H4 (cell line): ENCODE data around the gene FARSB. TPM values are rescaled to one million over a fixed set of nuclear protein-coding genes. Genes with fewer than 3 reads are reported as not detected.
A peak's percentile ranks its signal among the peaks of the same experiment; 100 is the strongest.
"Not testable (repeated sequence)": the region's sequence is repeated elsewhere in the genome, so short reads cannot be mapped to it uniquely, and the experiment has no call there.

Experiments
- DNase-seq: peaks from one replicate; pipeline ENCODE4 v3.0.0-alpha.2; 2015; ENCODE audit warnings: low spot score
- total RNA-seq: library from RNA; depleted of rRNA; stranded (reverse); fragments of >200 nt; shearing (Covaris generic); gene quantifications from 2 replicates; pipeline ENCODE4 v1.2.3, GENCODE V29; 2014; rRNA removed

Gene FARSB
- total RNA-seq, result 33.2 and 46.4 TPM in 2 replicates

DNA sequence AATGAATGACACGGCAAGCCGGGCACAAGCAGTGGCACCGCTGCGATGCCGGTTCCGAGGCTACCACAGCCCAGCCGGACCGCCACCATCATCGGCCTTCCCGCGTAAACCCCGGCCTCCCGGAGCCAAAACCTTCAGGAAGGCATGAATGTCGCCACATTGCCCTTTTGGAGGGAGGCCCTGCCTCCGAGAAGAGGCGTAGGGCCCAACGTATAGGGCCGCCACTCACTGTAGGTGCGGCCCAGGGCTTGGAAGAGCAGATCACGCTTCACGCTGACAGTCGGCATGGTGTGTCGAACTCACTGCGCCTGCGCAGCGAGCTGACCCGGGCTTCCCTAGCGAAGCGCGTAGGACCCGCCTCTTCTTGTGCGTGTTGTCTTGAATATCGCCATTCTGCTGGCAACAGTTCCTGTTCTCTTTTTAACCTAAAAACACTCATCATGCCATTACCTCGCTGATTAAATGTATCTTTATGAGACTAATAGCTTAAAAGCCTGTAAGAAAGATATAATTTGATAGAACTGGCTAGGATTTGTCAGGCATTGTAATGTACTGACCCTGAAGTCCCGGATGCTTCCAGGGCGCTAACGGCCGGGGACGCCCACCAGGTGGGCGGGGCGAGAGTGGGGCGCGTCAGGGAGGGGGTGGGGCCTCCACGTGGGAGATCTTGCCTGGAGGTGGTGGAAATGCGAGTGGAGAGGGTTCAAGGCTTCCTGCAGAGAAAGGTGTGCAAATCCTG, at the start of gene FARSB:
Gene FARSB (minus strand): TSS at position 306 of the 739 bp plus-strand sequence. CDS start 19 bp downstream, at position 287.
- DNase-seq, result peak; percentile 91

DNA sequence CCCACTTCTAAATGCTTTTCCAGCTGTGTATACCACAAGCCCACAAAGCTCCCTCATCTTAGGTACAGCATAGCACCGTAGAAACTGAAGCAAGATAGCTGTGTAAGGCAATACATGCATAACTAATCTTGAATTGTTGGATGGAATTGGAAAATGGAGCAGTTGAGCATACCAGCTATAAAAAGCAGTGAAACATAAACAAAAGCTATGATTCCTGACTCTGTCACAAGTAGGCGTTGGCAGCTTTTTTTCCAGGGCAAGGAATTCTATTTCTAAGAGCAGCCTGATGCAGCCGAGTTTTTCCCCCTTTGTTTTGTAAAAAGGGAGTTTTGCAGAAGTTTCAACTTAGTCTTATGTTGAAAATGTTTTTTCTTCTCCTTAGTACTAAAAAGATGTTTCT, 48.0 kb upstream of the FARSB start:
- DNase-seq, result peak; percentile 32

DNA sequence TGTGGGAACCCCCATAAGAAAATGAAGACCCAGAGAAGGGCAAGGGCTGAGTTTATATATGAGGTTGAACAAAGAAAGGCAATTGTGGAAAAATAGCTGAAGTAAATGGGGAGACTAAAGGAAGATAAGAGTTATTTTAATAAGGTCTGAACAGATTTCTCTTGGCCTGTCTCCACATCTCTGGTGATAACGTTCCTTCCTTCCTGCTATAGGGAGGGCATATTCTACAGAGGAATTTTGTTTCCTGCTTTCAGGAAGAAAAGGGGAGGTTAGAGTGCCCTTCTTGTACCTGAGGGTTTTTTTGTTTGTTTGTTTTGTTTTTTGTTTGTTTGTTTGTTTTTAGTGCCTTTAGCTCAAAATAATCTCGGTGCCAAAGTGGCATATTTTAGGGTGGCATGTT, 47.2 kb upstream of the FARSB start:
- no peak for DNase-seq

DNA sequence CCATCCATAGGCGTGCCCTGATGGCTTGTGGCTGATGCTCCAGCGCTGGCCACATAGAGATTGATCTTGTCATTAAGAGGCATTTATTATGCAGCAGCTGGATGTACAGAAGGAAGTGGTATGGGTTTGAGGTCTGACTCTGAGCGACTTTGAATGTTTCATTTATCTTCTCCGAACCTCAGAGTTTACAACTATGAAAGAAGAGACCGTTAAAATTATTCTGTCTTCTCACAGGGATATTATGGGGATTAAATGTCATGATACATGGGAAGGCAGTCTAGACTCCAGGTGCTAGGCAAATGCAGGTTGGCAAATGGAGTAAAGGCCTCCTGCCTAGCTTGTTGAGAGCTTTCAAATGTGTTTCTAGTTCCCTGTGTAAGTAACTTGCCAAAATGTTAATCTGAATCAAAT, 45.8 kb upstream of the FARSB start:
- no peak for DNase-seq

DNA sequence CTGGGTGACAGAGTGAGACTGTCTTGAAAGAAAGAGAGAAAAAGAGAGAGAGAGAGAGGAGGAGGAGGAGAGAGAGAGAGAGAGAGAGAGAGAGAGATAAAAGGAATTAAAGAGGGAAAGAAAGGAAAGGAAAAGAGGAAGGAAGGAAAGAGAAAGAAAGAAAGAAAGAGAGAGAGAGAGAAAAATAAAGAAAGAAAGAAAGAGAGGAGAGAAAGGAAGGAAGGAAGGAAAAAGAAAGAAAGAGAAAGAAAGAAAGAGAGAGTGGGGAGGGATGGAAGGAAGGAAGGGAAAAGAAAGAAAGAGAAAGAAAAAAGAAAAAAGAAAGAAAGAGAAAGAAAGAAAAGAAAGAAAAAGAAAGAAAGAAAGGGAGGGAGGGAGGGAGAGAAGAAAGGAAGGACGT, 45.3 kb upstream of the FARSB start:
- no peak for DNase-seq

DNA sequence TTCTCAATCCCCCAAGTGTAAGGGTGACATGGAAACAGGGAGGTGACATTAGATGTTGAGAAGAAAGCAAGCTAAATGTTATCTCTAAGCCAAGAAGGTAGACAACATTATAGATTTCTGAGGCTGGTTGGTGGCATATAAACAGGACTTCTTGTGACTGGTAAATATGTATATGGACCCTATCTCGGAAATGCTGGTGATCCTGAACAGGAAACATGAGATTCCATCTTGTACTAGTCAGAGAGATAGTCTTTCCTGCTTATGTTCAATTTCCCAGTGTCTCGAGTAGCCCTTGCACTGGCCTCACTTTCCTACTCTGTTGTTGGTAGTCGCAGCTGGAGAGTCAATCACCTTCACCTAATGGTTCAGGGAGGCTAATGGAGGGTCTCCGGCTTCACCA, 42.4 kb upstream of the FARSB start:
- no peak for DNase-seq

DNA sequence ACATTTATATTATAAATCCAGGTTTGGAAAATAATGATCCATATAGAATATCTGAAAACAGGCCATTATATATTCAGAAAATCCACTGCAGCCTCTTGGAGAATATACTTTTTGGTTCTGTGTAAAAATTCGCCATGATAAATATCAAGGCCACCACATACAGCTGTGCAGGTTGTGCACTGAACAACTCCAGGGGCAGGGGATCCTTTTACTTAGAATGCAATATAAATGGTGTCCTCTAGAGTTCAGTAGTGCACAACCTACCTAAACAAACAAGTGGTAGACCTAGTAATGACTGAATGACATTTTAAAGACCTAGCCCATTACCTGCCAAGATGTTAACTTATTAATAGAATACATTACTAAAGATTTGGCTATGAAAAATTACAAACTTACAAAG, 37.9 kb upstream of the FARSB start:
- DNase-seq, result peak; percentile 52

DNA sequence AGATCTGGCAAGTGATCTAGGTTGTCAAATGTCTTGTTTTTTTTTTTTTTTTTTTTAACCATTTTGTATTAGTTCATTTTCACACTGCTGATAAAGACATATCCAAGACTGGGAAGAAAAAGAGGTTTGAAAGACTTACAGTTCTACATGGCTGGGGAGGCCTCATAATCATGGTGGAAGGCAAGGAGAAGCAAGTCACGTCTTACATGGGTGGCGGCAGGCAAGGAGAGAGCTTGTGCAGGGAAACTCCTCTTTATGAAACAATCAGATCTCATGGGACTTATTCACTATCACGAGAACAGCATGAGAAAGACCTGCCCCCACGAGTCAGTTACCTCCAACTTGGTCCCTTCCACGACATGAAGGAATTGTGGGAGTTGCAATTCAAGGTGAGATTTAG, 37.5 kb upstream of the FARSB start:
- DNase-seq, result not testable (repeated sequence)

DNA sequence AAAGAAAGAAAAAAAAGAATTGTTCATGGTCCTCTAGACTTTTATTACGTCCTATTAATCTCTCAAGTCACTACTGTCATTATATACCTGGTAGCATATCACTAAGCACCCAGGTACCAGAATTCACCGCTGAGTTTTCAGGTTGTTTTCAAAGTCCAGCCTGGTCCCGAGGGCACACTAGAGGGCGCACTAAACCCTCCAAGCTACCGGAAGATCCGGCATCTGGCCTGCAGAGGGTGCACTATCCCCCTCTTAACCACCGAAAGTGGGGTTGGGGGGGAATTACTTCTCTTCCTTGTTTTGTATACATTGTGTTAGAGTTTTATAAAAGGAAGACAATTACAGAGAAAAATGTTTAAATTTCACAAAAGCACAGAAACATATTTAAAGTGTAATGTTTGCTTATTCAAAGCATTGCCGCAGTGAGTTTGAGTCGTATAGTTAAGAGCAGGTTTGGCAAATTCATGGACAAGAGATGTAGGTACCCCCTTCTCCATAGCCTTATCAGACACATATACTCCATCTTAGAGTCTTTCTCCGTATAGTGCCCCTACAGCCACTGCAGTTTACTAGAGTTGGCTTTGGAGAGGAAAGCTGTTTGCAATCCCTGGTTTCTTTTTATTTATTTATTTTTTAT, 34.8 kb upstream of the FARSB start:
- DNase-seq, result peak; percentile 68

DNA sequence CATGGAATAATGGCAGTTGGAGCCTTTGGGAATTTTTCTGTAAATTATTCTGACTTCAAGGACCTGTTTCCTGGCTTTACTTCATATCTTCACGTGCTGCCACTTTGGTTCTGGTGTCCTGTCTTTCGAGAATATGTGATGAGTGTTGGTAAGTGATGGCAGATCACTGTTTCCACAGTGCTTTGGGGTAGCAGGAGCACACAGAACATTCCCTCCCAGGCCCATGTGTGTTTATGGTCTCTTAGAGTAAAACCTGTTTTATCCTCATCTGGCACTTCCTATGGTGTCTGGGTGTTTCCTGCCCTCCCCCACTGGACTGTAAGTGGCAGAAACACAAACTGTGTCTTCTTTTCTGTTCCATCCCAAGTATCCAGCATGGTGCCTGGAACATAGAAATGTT, 33.4 kb upstream of the FARSB start:
- DNase-seq, result no peak

DNA sequence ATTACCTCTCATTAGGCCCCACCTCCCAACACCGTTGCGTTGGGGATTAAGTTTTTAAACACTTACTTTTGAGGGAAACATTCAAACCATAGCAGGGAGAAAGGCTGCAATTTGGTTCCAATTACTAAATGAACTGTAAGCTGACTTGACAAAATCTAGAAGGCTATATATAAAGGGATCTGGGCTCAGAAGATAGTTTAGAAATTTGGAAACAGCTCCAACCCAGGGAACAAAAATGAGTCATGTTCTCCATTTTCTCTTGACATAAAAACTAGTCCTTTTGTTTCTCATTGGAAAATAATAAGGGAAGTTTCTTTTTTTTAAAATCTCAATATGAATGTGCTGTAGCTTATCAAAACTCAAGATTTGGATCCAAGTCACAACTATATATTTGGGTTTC, 33.0 kb upstream of the FARSB start:
- no peak for DNase-seq

DNA sequence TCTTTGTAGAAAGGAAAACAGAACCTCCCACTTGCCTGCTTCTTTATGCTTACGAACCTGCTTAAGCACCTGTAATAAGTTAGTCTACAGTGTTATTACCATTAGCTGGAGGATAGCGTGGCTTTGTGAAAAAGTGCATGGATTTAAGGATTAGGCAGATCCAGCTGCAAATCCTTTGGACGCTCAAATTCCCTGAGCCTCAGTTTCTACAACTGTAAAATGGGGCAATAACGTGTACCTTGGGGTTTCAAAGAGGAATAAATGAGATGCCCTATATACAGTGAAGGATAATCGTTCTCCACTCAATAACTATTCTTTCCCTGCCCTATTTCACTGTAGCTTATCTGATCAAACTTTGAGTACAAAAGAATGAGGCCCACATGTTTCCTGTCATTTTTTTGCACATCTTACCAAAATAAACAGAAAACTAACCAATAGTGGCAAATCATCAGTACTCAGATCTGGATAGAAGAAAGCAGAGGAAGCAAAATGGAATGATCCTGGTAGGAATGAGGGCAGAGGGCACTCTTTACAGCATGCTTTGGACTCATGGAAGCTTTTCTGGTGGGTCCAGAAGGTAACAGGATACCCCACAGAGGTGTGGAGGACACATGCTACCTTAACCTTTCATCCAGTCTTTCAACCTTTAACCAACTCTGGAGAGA, 30.3 kb upstream of the FARSB start:
- DNase-seq, result no peak

DNA sequence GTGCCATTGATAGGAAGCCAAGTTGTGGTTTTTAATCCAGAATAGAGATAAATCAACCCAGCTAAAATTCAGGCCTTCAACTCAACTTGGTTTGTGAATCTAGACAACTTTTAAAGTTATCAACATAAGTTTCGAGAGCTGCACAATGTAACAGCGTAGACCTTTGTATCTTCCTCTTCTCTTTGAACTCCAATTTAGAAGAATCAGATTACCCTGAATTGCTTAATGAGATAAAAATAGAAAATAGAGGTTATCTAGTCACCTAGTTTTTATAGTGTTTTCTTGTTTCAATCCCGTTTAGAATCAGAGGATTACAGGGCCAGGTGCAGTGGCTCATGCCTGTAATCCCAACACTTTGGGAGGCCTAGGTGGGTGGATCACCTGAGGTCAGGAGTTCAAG, 27.9 kb upstream of the FARSB start:
- no peak for DNase-seq

DNA sequence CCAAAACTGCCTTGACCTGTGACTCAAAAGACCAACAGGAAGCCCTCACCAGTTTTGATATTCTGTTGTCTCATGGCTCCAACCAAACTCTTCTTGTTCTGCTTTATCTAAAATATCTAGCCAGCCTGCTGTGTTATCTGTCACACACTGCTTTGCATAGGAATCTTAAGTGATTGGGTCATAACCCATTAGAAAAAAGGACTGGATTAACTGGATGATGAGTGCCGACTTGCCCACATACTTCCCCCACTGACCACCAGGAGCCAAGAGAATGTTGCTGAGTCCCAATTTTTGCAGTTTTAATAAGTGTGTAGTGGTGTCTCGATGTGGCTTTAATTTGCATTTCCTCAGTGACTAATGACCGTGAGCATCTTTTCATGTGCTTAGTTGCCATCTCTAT, 22.1 kb upstream of the FARSB start:
- no peak for DNase-seq

DNA sequence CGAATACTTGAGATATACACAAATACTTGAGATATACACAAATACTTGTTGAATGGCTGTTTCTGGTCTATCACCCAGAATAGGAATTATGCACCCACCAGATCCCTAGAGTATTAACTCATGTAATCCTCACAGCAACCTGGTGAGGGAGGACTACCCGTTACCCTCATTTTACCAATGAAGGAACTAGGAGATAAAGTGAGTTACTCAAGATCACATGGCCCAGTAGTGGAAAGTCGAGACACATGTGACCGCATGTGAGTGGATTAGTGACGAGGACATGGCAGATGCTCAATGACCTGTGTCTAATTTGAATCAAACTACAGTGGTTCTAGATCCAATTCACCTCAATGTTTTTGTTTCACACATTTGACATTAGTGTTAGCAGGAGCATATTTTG, 18.0 kb upstream of the FARSB start:
- DNase-seq, result no peak

DNA sequence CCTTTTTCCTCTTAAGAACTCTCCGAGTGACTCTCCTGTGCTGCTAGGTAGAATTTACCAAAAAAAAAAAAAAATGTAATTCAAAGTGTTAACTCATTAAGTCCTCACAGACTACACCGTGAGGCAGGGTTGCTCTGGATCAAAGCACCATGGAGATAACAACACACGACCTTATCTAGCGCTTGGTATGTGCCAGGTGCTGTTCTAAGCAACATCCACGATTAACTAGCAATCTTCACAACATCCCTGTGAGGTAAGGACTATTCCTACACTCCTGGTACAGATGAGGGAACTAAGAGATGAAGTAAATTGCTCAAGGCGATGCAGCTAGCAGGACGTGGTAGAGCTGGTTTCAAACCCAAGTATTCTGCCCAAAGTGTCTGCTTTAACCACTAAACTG, 17.4 kb upstream of the FARSB start:
- no peak for DNase-seq

DNA sequence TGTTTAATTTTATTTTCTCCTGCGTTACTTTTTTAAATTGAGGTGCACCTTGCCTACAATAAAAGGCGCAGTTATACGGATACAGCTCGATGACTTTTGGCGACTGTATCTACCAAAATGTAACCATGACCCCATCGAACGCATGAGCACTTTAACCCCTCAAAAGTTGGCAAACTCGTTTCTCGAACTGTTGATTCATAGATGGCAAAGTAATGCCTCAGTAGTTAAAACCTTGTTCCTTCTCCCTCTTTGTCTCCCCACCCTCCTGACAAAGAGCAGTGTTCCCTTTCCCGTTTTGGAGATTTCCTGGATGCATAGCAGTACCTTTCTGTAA, 16.1 kb upstream of the FARSB start:
- DNase-seq, result no peak

DNA sequence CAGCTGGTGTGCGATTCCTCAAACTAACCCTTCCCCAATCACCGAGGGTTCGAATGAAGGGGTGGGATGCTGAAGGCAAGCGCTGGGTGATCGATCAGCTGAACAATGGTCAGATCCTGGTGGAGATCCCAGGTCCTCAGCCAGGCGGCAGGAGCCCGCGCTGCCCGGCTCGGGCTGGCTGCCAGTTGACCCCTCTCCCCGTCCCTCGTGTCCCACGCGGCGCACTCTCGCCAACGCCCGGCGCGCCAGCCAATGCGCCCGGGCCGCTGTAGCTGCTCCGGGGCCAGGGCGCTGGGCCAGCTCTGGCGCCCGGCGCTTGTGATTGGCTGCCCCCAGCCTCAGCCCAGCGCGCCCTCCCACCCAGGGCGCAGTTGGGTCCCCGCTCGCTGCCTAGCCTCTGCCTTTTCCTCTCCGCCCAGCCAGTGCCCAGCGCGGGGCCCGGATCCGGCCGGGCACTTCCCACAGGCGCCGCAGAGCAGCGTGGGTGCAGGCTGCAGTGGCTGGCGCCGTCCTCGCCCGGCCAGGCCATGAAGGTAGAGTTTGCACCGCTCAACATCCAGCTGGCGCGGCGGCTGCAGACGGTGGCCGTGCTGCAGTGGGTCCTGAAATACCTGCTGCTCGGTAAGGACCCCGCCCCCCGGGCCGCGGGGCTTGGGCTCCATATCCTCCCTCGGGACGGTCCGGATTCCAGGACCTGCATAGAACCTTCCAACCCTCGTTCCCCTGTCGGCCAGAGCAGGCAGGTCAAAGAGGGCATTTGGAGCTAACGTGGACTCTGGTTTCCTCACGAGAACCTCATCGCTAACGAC, 15.6 kb upstream of the FARSB start, which contains the start of gene MOGAT1:
Gene MOGAT1 (plus strand): TSS at position 400 of the 809 bp plus-strand sequence. CDS start 128 bp downstream, at position 528.
- DNase-seq, result no peak

DNA sequence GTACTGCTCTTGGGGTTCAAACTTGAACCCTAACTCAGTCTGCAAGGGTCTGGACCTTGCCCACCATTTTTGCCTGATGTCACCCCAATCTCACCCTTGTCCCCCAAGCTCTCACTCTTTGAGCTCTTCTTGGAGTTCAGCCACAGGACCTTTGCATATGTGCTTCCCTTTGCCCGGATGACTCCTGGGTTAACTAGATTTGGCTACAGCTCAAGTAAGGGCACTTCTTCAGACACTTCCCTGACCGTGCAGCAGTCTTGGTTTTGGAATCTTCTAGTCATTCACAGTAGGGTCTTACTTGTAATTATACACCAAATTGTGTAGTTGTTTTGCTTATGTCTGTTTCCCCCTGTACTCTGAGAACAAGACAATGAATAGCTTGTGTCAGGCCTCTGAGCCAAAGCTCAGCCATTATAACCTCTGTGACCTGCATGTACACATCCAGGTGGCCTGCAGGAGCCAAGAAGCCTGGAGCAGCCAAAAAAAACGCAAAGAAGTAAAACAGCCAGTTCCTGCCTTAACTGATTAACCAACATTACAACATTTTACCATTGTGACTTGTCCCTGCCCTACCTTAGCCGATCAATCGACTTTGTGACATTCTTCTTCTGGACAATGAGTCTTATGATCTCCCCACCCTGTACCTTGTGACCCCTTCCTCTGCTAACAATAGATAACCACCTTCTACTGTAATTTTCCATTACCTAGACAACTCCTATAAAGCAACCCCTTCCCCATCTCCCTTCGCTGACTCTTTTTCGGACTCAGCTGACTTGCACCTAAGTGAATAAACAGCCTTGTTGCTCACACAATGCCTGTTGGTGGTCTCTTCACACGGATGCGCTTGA, 14.5 kb upstream of the FARSB start:
- no peak for DNase-seq

DNA sequence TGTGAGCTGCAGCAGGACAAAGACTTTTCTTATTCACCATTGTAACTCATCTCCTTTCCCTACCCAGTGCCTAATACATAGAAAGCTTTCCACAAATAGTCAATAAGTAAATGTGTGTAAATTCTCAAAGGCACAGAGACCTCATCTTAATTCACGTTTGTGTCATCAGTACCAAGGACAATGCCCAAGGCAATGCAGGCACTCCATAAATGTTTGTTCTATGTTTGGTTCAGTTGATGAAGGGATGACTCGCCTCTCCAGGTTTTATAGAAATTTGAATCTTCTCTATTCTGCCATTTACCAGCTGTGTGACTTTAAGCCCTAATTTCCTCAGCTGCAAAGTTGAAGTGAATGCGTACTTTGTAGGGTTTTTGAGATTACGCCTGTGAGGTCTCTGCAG, 13.5 kb upstream of the FARSB start:
- no peak for DNase-seq

DNA sequence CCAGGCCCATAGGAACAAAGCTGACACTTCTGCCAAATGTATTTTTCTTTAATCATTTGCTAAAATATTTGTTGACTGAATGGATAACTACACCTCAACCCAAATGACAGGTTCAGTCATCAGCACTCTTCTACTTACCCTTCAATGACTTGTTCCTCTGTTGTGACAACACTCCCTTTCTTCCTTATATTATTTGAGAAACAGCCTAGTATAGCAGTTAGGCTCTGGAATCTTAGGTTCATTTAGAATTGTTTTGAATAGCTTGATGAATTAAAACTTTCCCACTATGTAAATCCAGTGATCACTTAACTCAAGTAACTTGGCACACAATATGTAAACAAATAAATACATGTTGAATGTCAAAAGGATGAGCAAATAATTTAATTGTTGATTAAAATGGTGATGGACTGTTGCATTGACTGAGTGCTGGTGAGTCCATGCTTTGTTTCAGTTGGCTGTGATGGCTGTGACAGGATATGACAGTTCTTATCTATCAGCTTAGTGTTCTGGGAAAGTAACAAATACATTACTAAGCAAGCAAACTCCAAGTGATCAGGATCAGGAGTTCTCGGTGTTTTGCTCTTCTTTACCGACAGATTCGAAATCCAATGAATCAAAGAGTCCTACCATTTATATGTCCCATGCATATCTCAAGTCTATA, 12.7 kb upstream of the FARSB start:
- DNase-seq, result no peak
